Vagina (tissue), 2 donors: ENCODE measurements around the gene DRAXIN.

ENCODE experiments used
- POLR2A ChIP-seq, 2 donors: fragments of 450-650 bp; IDR thresholded peaks; one replicate each; pipeline ENCODE4 v1.6.1; 2017; ENCODE audit warnings: antibody characterized with exemption in 2 of 2, mild to moderate bottlenecking in 2 of 2, moderate library complexity in 2 of 2
- TF ChIP-seq, protein P1 (sequence below), 3 experiments: fragments of 450-650 bp in 2 of 3; fragments of 200-600 bp in 1 of 3; sonication (generic) in 1 of 3; IDR thresholded peaks; one replicate each; pipeline ENCODE4 v1.5.1; 2017 to 2019; ENCODE audit warnings: antibody characterized with exemption in 3 of 3, mild to moderate bottlenecking in 2 of 3, moderate library complexity in 2 of 3

DNA sequence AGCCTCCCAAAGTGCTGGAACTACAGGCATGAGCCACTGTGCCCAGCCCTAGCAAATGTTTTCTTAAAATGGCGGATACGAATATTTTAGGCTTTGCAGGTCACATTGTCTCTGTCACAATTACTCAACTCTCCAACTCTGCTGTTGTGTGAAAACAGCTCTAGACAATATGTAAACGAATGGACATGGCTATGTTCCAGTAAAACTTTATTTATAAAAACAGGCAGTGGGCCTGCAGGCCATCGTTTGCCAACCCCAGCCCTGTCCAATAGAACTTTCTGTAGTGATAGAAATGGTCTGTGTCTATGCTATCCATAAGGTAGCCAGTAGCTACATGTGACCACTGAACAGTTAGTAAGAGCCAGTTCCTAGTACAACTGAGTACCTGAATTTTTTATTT lies 31.8 kb upstream of the DRAXIN start:
- no peak for TF ChIP-seq POLR2A (IDR thresholded peaks at IDR 0.05)
- TF ChIP-seq, protein P1, sequence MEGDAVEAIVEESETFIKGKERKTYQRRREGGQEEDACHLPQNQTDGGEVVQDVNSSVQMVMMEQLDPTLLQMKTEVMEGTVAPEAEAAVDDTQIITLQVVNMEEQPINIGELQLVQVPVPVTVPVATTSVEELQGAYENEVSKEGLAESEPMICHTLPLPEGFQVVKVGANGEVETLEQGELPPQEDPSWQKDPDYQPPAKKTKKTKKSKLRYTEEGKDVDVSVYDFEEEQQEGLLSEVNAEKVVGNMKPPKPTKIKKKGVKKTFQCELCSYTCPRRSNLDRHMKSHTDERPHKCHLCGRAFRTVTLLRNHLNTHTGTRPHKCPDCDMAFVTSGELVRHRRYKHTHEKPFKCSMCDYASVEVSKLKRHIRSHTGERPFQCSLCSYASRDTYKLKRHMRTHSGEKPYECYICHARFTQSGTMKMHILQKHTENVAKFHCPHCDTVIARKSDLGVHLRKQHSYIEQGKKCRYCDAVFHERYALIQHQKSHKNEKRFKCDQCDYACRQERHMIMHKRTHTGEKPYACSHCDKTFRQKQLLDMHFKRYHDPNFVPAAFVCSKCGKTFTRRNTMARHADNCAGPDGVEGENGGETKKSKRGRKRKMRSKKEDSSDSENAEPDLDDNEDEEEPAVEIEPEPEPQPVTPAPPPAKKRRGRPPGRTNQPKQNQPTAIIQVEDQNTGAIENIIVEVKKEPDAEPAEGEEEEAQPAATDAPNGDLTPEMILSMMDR (IDR thresholded peaks at IDR 0.05) = no peak
